ENCODE results near the gene TMEM254. TPM values are rescaled to one million over a fixed set of nuclear protein-coding genes. Genes with fewer than 3 reads are reported as not detected.
"Not testable (repeated sequence)": the region's sequence is repeated elsewhere in the genome, so short reads cannot be mapped to it uniquely, and the experiment has no call there.

Gene TMEM254
- total RNA-seq, 1 experiment from 2014 or later, result 9.0 TPM

DNA sequence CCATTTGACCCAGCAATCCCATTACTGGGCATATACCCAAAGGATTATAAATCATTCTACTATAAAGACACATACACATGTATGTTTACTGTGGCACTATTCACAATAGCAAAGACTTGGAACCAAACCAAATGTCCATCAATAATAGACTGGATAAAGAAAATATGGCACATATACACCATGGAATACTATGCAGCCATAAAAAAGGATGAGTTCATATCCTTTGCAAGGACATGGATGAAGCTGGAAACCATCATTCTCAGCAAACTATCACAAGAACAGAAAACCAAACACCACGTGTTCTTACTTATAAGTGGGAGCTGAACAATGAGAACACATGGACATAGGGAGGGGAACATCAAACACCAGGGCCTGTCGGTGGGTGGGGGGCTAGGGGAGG lies 19.8 kb downstream of the TMEM254 start:
- not testable (repeated sequence) for H3K9me3 ChIP-seq (replicated peaks); H3K36me3 ChIP-seq; H3K4me1 ChIP-seq (replicated peaks); H3K27ac ChIP-seq; DNase-seq (ENCODE audit: low read depth in 1 of 2, low spot score in 2 of 2); H3K27me3 ChIP-seq (replicated peaks); H3K4me3 ChIP-seq

DNA sequence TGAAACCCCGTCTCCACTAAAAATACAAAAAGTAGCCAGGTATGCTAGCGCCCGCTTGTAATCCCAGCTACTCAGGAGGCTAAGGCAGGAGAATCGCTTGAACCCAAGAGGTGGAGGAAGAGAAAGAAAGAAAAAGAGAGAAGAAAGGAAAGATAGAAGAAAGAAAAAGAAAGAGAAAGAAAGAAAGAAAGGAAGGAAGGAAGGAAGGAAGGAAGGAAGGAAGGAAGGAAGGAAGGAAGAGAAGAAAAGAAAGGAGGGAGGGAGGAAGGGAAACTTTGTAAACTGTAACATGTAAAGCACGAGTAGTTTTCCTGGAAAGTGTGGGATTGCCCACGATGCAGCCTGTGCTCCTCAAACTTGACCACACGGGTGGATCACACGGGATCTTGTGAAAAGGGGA lies 20.8 kb downstream of the TMEM254 start:
- H3K9me3 ChIP-seq (replicated peaks); H3K4me1 ChIP-seq (replicated peaks); DNase-seq (ENCODE audit: low read depth in 1 of 2, low spot score in 2 of 2); H3K36me3 ChIP-seq; H3K27me3 ChIP-seq (replicated peaks); H3K4me3 ChIP-seq; H3K27ac ChIP-seq: not testable (repeated sequence)

DNA sequence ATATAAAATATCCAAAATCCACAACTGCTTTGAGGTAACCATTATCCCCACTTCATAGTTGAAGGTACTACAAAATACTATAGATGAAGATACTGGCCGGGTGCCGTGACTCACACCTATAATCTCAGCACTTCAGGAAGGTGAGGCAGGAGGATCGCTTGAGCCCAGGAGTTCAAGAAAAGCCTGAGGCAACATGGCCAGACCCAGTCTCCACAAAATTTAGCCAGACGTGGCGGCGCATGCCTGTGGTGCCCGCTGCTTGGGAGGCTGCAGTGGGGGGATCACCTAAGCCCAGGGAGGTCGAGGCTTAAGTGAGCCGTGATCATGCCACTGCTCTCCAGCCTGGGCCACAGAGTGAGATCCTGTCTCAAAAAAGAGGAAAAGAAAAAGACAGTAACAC lies 21.7 kb downstream of the TMEM254 start:
- no peak for DNase-seq (ENCODE audit: low read depth in 1 of 2, low spot score in 2 of 2)
- H3K4me1 ChIP-seq (replicated peaks), result no peaks in the 10 kb centered on the region
- H3K27me3 ChIP-seq (replicated peaks), result no peaks in the 10 kb centered on the region
- H3K27ac ChIP-seq, result no peak overlapping the region
- H3K9me3 ChIP-seq (replicated peaks), result no peaks in the 10 kb centered on the region
- no peak overlapping the region for H3K4me3 ChIP-seq
- H3K36me3 ChIP-seq, result no peaks in the 10 kb centered on the region

DNA sequence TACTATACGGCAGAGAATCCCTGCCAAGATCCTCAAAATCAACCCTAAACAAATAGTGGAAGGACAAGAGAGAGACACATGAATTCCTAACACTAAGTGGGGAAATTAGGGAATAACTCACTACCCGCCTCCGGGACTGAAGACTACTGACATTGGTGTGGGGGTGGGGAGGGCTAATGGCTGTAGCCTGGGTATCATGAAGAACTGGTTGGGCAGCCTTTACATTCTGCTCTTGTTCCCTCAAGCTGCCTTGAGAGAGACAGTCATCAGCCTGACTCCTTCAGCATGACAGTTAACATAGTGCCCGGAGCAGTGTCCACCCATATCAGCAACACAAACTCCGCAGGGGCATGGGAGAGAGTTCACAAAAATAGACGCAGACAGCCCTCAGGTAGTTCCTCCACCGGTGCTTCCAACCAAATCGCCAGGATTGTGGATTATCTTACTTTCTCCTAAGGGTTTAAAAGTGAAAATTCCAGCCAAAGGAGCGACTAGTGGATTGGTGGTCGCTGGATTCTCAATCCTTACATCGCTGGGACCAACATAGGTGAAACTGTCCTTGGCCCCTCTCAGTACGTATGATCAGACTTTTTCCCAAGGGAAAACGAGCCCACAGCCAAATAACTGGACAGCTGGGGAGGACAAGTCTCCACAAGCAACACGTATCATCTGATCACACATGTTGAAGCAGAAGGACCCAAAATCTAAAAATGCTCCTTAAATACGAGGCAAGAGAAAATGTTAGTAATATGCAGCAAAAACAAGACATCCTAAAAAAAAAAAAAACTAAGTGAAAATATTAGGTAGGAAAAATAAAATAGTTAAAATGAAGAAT lies 22.6 kb downstream of the TMEM254 start:
- no peaks in the 10 kb centered on the region for H3K9me3 ChIP-seq (replicated peaks)
- no peaks in the 10 kb centered on the region for H3K36me3 ChIP-seq
- no peak for DNase-seq (ENCODE audit: low read depth in 1 of 2, low spot score in 2 of 2)
- H3K27ac ChIP-seq, result no peak overlapping the region
- H3K4me1 ChIP-seq (replicated peaks), result no peaks in the 10 kb centered on the region
- H3K4me3 ChIP-seq, result no peak overlapping the region
- no peaks in the 10 kb centered on the region for H3K27me3 ChIP-seq (replicated peaks)

DNA sequence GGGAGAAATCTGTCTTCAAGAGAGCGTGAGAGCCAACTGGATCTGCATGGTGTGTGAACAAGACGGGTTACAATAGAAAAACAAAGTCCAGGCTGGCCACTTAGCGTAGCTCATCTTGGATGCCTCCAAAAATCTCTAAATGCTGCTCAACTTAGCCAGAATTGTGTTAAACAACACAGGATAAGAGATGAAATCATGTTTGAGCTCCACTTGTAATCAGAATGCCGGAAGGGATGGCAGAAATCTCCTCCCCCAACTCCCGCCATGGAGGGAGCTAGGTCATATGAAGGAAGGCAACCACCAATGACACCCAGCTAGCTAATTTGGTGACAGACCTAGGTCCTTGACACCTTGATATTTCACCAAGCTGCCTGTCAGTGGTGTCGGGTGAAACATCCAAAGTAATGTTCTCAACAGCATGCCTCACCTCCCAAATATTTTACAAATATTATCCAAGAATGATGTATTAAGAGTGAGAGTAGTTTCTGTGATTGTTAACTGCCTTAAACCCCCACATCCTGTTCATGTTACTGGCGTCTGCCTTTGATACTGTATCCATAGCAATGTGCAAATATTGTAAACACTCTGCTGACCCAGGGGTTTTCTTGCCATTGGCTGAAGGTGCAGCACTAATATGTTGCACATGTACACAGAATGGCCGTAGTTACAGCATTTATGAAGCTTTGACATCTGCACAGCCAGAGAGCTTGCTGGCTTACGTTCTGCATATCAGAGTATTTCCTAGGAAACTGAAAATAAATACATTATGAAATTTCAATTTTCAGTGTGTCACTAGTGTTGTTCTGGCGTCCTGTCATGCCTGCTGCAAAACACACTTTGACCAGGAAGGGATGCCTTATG lies 25.8 kb downstream of the TMEM254 start:
- DNase-seq (ENCODE audit: low read depth in 1 of 2, low spot score in 2 of 2), result no peak
- Histone ChIP-seq H3K4me3 (no peak overlapping the region), H3K27me3 (replicated peaks) (no peaks in the 10 kb centered on the region), H3K4me1 (replicated peaks) (no peaks in the 10 kb centered on the region), H3K27ac (no peak overlapping the region), H3K36me3 (no peaks in the 10 kb centered on the region), H3K9me3 (replicated peaks) (0 out of 2 replicates have a peak, but pooled peaks cover 4% of the 10 kb centered on the region)

DNA sequence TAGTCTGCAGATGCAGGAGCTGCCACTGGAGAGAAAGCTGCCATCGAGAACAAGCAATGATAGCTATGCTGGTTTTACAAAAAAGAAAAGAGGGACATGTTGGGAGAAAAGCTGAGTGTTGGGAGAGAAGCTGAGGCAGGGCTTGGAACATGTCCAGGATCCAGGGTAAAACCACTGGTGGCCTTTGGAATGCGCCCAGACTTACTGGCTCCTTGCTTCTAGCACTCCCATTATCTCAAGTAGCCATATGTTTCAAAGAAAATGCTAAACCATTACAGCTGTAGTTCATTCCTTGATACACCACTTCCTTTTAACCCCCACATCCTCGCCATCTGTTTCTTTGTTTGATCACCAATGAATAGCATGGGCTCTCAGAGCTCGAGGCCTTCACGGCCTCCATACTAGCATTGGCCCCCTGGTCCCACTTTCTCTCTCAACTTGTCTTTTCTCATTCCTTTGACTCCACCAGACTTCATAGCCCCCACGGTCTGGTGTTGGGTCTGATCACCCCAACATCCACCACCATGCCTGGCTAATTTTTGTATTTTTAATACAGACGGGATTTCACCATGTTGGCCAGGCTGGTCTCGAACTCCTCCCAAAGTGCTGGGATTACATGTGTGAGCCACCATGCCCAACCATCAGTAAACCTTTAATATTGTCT lies 30.2 kb downstream of the TMEM254 start:
- no peaks in the 10 kb centered on the region for H3K27me3 ChIP-seq (replicated peaks)
- H3K36me3 ChIP-seq, result no peaks in the 10 kb centered on the region
- H3K27ac ChIP-seq, result no peak overlapping the region
- H3K9me3 ChIP-seq (replicated peaks), result 0 out of 2 replicates have a peak, but pooled peaks cover 4% of the 10 kb centered on the region
- no peak for DNase-seq (ENCODE audit: low read depth in 1 of 2, low spot score in 2 of 2)
- H3K4me3 ChIP-seq, result no peak overlapping the region
- no peaks in the 10 kb centered on the region for H3K4me1 ChIP-seq (replicated peaks)

DNA sequence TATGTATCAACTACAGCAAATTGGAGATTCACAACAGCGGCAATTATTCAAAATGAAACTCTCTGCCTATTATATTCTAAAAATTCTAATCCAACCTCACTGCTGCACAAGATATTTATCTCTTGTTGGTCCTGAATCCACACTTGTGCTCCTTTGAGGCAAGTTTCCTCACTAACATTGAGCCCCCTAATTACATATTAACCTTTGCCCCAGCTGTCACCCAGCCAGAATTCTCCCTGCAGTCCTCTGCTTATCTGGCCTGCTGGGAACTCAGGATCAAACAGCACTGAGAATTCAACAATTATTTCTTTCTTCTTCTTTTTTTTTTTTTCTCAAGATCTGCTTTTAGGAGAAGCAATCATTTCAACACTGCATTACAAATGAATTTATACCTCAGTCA lies 32.5 kb downstream of the TMEM254 start:
- no peak for DNase-seq (ENCODE audit: low read depth in 1 of 2, low spot score in 2 of 2)
- no peak overlapping the region for H3K4me3 ChIP-seq
- no peaks in the 10 kb centered on the region for H3K27me3 ChIP-seq (replicated peaks)
- no peaks in the 10 kb centered on the region for H3K36me3 ChIP-seq
- no peak overlapping the region for H3K27ac ChIP-seq
- no peaks in the 10 kb centered on the region for H3K4me1 ChIP-seq (replicated peaks)
- 0 out of 2 replicates have a peak, but pooled peaks cover 4% of the 10 kb centered on the region for H3K9me3 ChIP-seq (replicated peaks)

DNA sequence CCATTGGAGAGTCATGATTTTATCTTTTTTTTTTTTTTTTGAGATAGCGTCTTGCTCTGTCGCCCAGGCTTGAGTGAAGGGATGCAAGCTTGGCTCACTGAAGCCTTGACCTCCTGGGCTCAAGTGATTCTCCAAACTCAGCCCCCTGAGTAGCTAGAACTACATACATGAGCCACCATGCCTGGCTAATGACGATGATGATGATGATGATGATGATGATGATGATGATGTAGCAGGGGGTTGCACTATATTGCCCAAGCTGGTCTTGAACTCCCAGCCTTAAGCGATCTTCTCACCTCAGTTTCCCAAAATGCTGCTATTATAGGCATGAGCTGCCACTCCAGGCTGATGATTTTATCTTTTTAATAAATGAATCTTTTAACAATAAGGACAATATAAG lies 40.2 kb downstream of the TMEM254 start:
- Histone ChIP-seq H3K27me3 (replicated peaks) (no peaks in the 10 kb centered on the region), H3K27ac (no peak overlapping the region), H3K36me3 (no peaks in the 10 kb centered on the region), H3K4me1 (replicated peaks) (no peaks in the 10 kb centered on the region), H3K4me3 (no peak overlapping the region), H3K9me3 (replicated peaks) (no peaks in the 10 kb centered on the region)
- DNase-seq (ENCODE audit: low read depth in 1 of 2, low spot score in 2 of 2), result no peak

DNA sequence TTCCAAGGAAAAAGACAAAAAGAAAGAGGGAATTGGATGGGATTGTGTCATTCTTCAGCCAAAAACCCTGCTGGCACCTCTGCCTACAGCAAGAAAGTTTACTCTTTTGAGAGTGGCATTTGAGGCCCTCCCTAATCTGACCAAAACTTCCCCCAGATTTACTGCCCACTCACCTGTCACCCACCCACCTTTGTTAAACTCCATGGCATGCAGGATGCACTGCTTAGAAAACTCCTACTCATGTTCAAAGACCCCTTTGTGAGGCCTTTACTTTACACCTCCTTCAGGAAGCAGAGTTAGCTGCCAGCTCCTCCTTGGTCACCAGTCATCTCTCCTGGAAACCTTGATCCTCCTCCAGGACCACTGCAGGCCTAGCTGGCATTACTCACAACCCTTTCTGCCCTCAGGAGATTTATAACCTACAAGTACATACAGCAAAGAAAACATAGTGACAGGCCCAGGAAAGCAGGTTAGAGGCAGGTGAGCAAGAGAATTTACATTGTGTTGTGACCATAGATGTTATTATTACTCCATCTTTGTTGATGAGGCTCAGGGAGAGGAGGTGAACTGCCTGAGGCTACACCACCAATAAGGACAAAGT lies 43.7 kb downstream of the TMEM254 start:
- Histone ChIP-seq H3K9me3 (replicated peaks) (no peaks in the 10 kb centered on the region), H3K4me1 (replicated peaks) (no peaks in the 10 kb centered on the region), H3K27me3 (replicated peaks) (no peaks in the 10 kb centered on the region), H3K36me3 (no peaks in the 10 kb centered on the region), H3K27ac (no peak overlapping the region), H3K4me3 (no peak overlapping the region)
- no peak for DNase-seq (ENCODE audit: low read depth in 1 of 2, low spot score in 2 of 2)

DNA sequence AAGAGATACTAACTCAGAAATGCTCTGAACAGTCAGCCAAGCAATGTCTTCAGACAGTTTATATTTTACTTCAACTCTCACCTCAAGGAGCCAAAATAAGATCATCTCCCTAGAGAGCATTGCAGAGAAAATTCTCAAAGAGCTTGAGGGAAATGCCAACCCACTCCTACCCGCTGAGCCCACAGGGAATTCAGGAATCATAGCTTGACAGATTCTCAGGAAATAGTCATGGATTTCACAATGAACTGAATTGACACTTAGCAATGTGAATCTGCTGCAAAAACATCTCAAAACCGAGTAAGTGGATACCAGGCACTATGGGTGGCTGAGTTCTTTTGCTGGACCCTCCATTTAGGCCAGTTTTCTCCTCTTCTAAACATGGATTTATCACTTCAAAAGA lies 44.3 kb downstream of the TMEM254 start:
- Histone ChIP-seq H3K27me3 (replicated peaks) (no peaks in the 10 kb centered on the region), H3K4me1 (replicated peaks) (no peaks in the 10 kb centered on the region), H3K36me3 (no peaks in the 10 kb centered on the region), H3K4me3 (no peak overlapping the region), H3K27ac (no peak overlapping the region), H3K9me3 (replicated peaks) (no peaks in the 10 kb centered on the region)
- no peak for DNase-seq (ENCODE audit: low read depth in 1 of 2, low spot score in 2 of 2)

DNA sequence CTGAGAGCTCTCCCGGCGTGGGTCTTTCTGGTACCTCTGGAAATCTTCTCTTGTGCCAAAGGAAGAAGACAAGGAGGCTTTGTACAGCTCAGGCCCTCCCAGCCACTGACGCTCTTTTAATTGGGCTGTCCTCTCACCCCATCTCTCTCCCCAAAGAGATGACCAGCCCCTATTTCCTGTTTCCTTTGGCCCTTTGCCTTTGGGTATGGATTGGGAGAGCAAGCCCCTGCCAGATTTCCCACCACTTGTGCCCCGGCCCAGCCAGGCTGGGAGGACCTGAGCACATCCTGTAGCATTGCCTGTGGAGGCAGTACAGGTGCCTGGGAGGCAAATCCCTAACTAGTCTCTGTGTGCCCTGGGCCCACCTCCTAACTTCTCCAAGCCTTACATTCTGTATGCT lies 48.4 kb downstream of the TMEM254 start:
- H3K4me1 ChIP-seq (replicated peaks), result no peaks in the 10 kb centered on the region
- no peak overlapping the region for H3K27ac ChIP-seq
- H3K4me3 ChIP-seq, result no peak overlapping the region
- no peaks in the 10 kb centered on the region for H3K36me3 ChIP-seq
- H3K27me3 ChIP-seq (replicated peaks), result peaks cover 4% of the 10 kb centered on the region; the same call in 1 of the 2 replicates
- no peak for DNase-seq (ENCODE audit: low read depth in 1 of 2, low spot score in 2 of 2)
- H3K9me3 ChIP-seq (replicated peaks), result no peaks in the 10 kb centered on the region

DNA sequence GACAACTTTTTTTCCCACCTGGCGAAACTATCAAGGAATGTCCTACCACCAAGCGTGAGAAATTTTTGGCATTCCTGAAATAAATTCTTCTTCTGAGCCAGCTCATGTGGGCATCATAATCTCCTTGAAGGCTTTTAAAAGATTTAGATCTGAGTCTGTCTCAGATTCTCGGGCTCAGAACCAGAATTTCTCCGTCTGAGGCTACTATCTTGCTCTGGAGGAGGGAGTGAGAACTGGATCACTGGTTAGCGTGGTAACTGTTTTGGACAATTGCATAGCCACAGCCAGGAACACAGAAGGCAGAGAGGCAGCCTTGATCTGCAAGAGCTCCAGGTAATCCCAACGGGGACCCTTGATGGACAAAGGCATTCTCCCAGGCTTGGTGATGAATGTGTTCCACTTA lies 53.0 kb downstream of the TMEM254 start:
- no peak for DNase-seq (ENCODE audit: low read depth in 1 of 2, low spot score in 2 of 2)
- peaks cover 12% of the 10 kb centered on the region for H3K4me1 ChIP-seq (replicated peaks)
- no peak overlapping the region for H3K27ac ChIP-seq
- no peaks in the 10 kb centered on the region for H3K9me3 ChIP-seq (replicated peaks)
- H3K4me3 ChIP-seq, result no peak overlapping the region
- H3K27me3 ChIP-seq (replicated peaks), result peaks cover 14% of the 10 kb centered on the region
- H3K36me3 ChIP-seq, result no peaks in the 10 kb centered on the region

DNA sequence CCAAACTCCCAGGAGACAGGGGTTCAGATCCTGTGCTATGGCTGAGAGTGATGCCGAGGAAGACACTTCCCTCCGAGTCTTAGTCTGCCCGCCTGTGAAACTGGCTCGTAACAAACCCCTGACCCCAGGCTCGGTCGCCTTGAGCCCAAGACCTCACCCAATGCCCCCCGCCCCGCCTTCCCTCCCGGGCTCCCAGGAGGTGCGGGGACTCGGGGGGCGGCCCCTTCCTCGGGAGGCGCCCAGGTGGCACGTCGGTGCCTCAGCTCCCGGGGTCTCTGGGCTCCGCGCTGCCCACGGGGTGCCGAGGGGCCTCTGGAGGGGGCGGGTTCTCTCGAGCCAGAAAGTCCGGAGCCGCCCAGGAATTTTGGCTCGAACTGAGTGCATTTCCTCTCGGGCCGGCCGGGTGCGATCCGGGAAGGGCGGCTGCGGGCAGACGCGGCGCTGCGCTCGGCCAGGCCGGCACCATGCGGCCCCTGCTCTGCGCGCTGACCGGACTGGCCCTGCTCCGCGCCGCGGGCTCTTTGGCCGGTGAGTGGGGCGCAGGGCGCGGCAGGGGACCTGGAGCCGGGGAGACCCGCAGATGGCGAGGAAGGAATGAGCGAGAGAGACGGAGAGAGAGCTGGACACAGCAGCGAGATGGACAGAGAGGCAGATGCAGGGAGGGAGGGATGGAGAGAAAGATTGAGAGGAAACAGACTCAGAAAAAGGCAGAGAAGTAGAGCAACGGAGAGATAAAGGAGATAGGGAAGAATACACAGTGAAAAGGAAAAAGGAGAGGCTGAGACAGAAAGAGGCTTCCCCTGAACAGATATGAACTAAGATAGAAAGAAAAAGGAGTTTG lies 54.1 kb downstream of the TMEM254 start, which contains the start of gene PLAC9:
Gene PLAC9 (plus strand): TSS at position 432 of the 841 bp plus-strand sequence. CDS start 33 bp downstream, at position 465.
- H3K9me3 ChIP-seq (replicated peaks), result no peaks in the 10 kb centered on the region
- no peak for DNase-seq (ENCODE audit: low read depth in 1 of 2, low spot score in 2 of 2)
- H3K27me3 ChIP-seq (replicated peaks), result peaks cover 14% of the 10 kb centered on the region
- H3K27ac ChIP-seq, result no peak within 1 kb of the TSS
- peaks cover 21% of the 10 kb centered on the region for H3K4me1 ChIP-seq (replicated peaks)
- H3K36me3 ChIP-seq, result no peaks in the 10 kb centered on the region
- H3K4me3 ChIP-seq, result peak within 1 kb of the TSS; percentile 10; the same call in 1 of the 2 replicates

All from SJSA1 (cell line).